DMS153 treated with DMSO at 0.1 percent for 48 hours (cell line): Measurements from ENCODE around the gene IL4.
"Not testable (repeated sequence)": the region's sequence is repeated elsewhere in the genome, so short reads cannot be mapped to it uniquely, and the experiment has no call there.

Experiments
- DNase-seq: peaks from one replicate; lab custom pipeline; 2025; ENCODE audit not compliant: unreplicated experiment; lab: John Stamatoyannopoulos, UW

Gene IL4

GRCh38 chr5:132691755-132692631, 18.2 kb downstream of the IL4 start:
- not testable (repeated sequence) for DNase-seq

GRCh38 chr5:132692632-132692967, 18.8 kb downstream of the IL4 start:
- no peak for DNase-seq

DNA sequence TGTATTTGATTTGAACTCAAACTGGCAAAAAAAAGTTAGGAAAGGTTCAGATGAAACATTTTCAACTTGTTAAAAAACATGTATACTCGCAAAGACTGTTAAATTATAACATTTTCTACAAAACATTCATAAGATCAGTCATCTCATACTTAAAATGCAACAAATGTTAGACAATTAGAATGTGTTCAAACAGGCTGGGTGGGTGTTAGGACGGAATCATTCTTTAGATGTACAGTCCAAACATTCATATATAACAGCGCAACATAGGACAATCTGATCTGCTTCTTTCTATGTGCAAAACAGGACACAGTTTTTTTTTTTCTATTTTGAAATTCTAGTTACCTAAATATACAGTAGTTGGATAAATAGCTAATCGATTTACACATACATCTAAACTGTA, 22.2 kb downstream of the IL4 start:
- no peak for DNase-seq

- no peak for DNase-seq
These were observed 31.1 kb downstream of the IL4 start for GRCh38 chr5:132704875-132705274.

DNA sequence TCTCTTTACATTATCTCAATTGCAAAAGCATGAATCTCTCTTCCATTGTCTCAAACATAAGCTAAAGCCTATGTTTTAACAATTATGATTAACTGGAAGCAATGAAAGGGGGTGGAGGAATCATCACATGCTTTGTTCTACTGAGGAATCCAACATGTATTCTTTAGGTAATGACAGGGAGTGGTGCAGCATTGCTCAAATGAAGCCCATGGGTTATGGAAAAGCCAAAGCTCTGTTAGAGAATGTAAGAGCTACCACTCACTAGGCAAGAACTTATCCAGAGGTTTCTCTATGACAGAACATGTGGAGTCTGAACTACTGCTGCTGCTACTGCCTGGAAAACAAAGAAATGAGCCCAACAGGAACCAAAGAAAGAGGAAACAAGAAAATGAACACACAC, 34.9 kb downstream of the IL4 start:
- no peak for DNase-seq

DNA sequence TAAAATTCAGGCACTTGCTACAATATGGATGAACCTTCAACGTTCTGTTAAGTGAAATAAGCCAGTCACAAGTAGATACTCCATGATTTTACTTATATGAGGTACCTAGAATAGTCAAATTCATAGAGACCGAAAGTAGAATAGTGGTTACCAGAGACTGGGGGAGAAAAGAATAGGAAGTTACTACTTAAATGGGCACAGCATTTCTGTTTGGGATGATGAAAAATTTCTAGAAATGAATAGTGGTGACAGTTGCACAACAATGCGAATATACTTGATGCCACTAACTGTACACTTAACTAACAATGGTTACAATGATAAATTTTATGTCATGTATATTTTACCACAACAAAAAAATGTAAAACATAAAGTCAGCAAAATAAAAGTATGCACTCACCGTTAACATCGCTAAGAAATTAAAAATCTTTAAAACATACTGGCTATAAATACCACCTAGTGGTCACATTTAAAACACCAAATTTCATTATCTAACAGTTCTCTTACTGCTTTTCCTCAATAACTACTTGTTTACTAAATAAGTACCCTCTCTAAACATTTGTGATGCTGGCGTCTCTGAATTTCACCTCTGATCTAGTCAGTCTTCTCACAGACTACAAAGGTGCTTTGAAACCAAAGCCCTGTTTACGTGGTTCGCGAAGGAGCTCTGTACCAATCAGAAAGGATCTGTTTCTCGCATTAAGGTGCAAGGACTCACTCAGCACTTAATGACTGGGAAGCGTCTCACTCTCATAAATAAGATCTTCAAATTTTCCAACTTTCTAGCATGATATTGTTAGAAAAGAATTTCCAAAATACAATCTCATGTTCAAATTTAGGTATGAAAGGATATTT, 40.9 kb downstream of the IL4 start:
- DNase-seq = no peak

GRCh38 chr5:132718544-132719312, 44.9 kb downstream of the IL4 start:
- no peak for DNase-seq

DNA sequence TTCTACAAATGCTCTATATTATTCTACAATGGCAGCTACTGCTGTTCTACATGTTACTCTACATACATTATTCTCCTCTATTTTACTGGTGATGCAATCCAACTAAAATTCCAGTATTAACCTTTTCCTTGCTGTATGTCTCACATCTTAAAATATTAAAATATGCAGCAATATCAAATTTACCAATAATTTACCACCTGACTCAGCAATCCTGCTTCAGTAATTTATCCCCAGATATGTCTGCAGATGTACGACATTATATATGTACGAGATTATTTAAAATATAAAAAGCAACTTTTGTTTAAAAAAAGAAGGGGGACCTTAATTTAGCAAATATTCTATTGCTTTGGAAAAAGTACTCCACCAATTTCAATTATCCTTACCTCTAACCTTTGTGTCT, 52.0 kb downstream of the IL4 start:
- DNase-seq = no peak

DNA sequence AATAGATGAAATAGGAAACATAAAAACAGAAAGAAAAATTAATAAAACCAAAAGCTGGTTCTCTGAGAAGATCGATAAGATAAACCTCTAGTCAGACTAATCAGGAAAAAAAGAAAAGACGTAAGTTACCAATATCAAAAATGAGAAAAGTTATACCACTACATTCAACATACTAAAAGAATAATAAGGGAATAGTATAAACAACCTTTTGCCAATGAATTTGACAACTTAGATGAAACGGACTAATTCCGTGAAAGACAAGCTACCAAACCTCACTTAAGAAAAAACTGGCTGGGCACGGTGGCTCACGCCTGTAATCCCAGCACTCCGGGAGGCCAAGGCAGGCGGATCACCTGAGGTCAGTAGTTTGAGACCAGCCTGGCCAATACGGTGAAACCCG, 56.1 kb downstream of the IL4 start:
- DNase-seq = no peak
